IMR-90 (cell line): ENCODE measurements around the gene ANKFY1. TPM values are rescaled to one million over a fixed set of nuclear protein-coding genes. Genes with fewer than 3 reads are reported as not detected.

Experiments used
- ATAC-seq: fragments of 200-7000 bp; cut with Tn5 transposase; 2 replicates; pipeline ENCODE4 v1.9.1; 2020; ENCODE audit warnings: low read depth, mild to moderate bottlenecking, moderate library complexity
- BruUV-seq: library from RNA; stranded (reverse); fragments of 400-500 nt; replicated peaks from 2 replicates; lab custom pipeline; 2021; lab: Mats Ljungman, UMichigan
- CTCF ChIA-PET: fragments of 300-600 bp; formaldehyde crosslinking; extraction: SDS; loops from one replicate; lab custom pipeline; 2021; ENCODE audit warnings: antibody characterized with exemption; lab: Yijun Ruan, JAX
- POLR2A ChIA-PET: fragments of 300-600 bp; sonication (Branson Sonifier 250); formaldehyde crosslinking; loops from one replicate; lab custom pipeline; 2022; ENCODE audit warnings: antibody characterized with exemption; ENCODE audit not compliant: unreplicated experiment; lab: Charles Lee
- DNase-seq: peaks from one replicate; pipeline ENCODE4 v3.0.0; 2013
- H2AFZ ChIP-seq: replicated peaks from 2 replicates; pipeline ENCODE3; 2013; ENCODE audit warnings: low read length, mild to moderate bottlenecking; ENCODE audit not compliant: poor library complexity
- H2AK5ac ChIP-seq: 2 replicates; pipeline ENCODE4 v1.6.1; 2013; ENCODE audit warnings: low read depth, low read length, inconsistent platforms
- H2AK9ac ChIP-seq: replicated peaks from 2 replicates; pipeline ENCODE3; 2013; ENCODE audit warnings: mild to moderate bottlenecking, low read depth, low read length, moderate library complexity; ENCODE audit not compliant: poor library complexity
- H2BK120ac ChIP-seq: 2 replicates; pipeline ENCODE4 v1.6.1; 2013; ENCODE audit warnings: low read depth, low read length, inconsistent platforms
- H2BK15ac ChIP-seq: 3 replicates; pipeline ENCODE4 v1.6.1; 2013; ENCODE audit warnings: low read depth, low read length, inconsistent platforms
- H2BK20ac ChIP-seq: 2 replicates; pipeline ENCODE4 v1.6.1; 2013; ENCODE audit warnings: low read depth, mild to moderate bottlenecking, inconsistent platforms, low read length, moderate library complexity
- H2BK5ac ChIP-seq: 2 replicates; pipeline ENCODE4 v1.6.1; 2013; ENCODE audit warnings: mild to moderate bottlenecking, low read depth, low read length, inconsistent platforms; ENCODE audit not compliant: poor library complexity, severe bottlenecking
- H3K14ac ChIP-seq: replicated peaks from 2 replicates; pipeline ENCODE4 v1.6.1; 2013; ENCODE audit warnings: low read depth, low read length, inconsistent platforms
- H3K18ac ChIP-seq: 2 replicates; pipeline ENCODE4 v1.6.1; 2013; ENCODE audit warnings: low read depth, low read length, control low read depth
- H3K23ac ChIP-seq: 2 replicates; pipeline ENCODE4 v1.6.1; 2013; ENCODE audit warnings: low read depth, low read length, inconsistent platforms
- H3K27ac ChIP-seq: 2 replicates; pipeline ENCODE4 v1.5.1; 2013; ENCODE audit warnings: mild to moderate bottlenecking, control low read depth, low read length; ENCODE audit not compliant: insufficient read depth
- H3K27me3 ChIP-seq: 2 replicates; pipeline ENCODE4 v1.6.1; 2013; ENCODE audit warnings: low read length; ENCODE audit not compliant: control insufficient read depth, insufficient read depth
- H3K36me3 ChIP-seq: 2 replicates; pipeline ENCODE4 v1.6.1; 2013; ENCODE audit warnings: low read length, mixed read lengths; ENCODE audit not compliant: control insufficient read depth, insufficient read depth
- H3K4ac ChIP-seq: 2 replicates; pipeline ENCODE4 v1.6.1; 2013; ENCODE audit warnings: low read depth, low read length, inconsistent platforms
- H3K4me1 ChIP-seq: 2 replicates; pipeline ENCODE4 v1.6.1; 2013; ENCODE audit warnings: low read length, mixed read lengths; ENCODE audit not compliant: control insufficient read depth, insufficient read depth
- H3K4me2 ChIP-seq: 2 replicates; pipeline ENCODE4 v1.6.1; 2013; ENCODE audit warnings: low read depth, mild to moderate bottlenecking, control low read depth, low read length, moderate library complexity
- H3K4me3 ChIP-seq: 2 replicates; pipeline ENCODE4 v1.5.1; 2013; ENCODE audit warnings: low read depth, mild to moderate bottlenecking, control low read depth, low read length, moderate library complexity; ENCODE audit not compliant: insufficient read depth
- H3K56ac ChIP-seq: 2 replicates; pipeline ENCODE4 v1.6.1; 2013; ENCODE audit warnings: low read length, inconsistent platforms; ENCODE audit not compliant: insufficient read depth; ENCODE audit errors: extremely low read depth
- H3K79me1 ChIP-seq, 2 experiments: 2 replicates each; pipeline ENCODE4 v1.6.1; 2013; ENCODE audit warnings: low read length in 2 of 2, inconsistent platforms in 1 of 2, low read depth in 1 of 2
- H3K9ac ChIP-seq: 2 replicates; pipeline ENCODE4 v1.6.1; 2013; ENCODE audit warnings: low read depth, low read length, control low read depth
- H3K9me1 ChIP-seq: 2 replicates; pipeline ENCODE4 v1.6.1; 2013; ENCODE audit warnings: low read length, inconsistent platforms; ENCODE audit not compliant: insufficient read depth
- H3K9me3 ChIP-seq: 2 replicates; pipeline ENCODE4 v1.6.1; 2013; ENCODE audit warnings: low read length; ENCODE audit not compliant: control insufficient read depth, insufficient read depth
- H4K20me1 ChIP-seq: 2 replicates; pipeline ENCODE4 v1.6.1; 2013; ENCODE audit warnings: low read length, inconsistent platforms; ENCODE audit not compliant: insufficient read depth
- H4K5ac ChIP-seq: 2 replicates; pipeline ENCODE4 v1.6.1; 2013; ENCODE audit warnings: mild to moderate bottlenecking, low read depth, low read length, control low read depth
- H4K8ac ChIP-seq, 2 experiments: 2 replicates each; pipeline ENCODE4 v1.6.1; 2013; ENCODE audit warnings: low read depth in 2 of 2, low read length in 2 of 2, control low read depth in 1 of 2, inconsistent platforms in 1 of 2
- H4K91ac ChIP-seq: 2 replicates; pipeline ENCODE4 v1.6.1; 2013; ENCODE audit warnings: low read depth, low read length, inconsistent platforms; ENCODE audit not compliant: insufficient read depth
- BHLHE40 ChIP-seq: fragments of 150-350 bp; IDR thresholded peaks from 2 replicates; pipeline ENCODE4 v1.6.1; 2016; ENCODE audit warnings: mild to moderate bottlenecking, low read depth, low read length
- CHD1 ChIP-seq: IDR thresholded peaks from 2 replicates; pipeline ENCODE4 v1.6.1; 2012; ENCODE audit warnings: low read depth, low read length, improper control_type of control experiment
- FOS ChIP-seq: fragments of 150-350 bp; IDR thresholded peaks from 2 replicates; pipeline ENCODE4 v1.6.1; 2016; ENCODE audit warnings: low read depth, low read length
- MAFK ChIP-seq: IDR thresholded peaks from 2 replicates; pipeline ENCODE4 v1.6.1; 2012; ENCODE audit warnings: low read depth, low read length, improper control_type of control experiment
- NFE2L2 ChIP-seq: fragments of 150-350 bp; IDR thresholded peaks from 2 replicates; pipeline ENCODE4 v1.6.1; 2016; ENCODE audit warnings: low read depth, mild to moderate bottlenecking, low read length
- POLR2A ChIP-seq: IDR thresholded peaks from 2 replicates; pipeline ENCODE4 v1.6.1; 2012; ENCODE audit warnings: mild to moderate bottlenecking, low read depth, low read length
- SMC3 ChIP-seq: fragments of 150-350 bp; IDR thresholded peaks from 2 replicates; pipeline ENCODE4 v1.6.1; 2016; ENCODE audit warnings: low read depth, mild to moderate bottlenecking, antibody characterized with exemption, low read length, moderate library complexity
- WGBS, 2 experiments: methylation state at CpG; one replicate each; pipeline versions ENCODE4 v1.1.5 to v1.1.7; 2013; ENCODE audit warnings: missing lambda C conversion rate in 2 of 2; ENCODE audit not compliant: insufficient read length in 1 of 2; ENCODE audit errors: extremely low coverage in 2 of 2; 5-methylcytosine and 5-hydroxymethylcytosine counted together
- dilution Hi-C: fragments of 300-500 bp; cut with HindIII; formaldehyde crosslinking; loops from one replicate; pipeline ENCODE4 v1.14.3; 2018; ENCODE audit warnings: low sequenced_read_pairs; ENCODE audit not compliant: unreplicated experiment
- in situ Hi-C: fragments of 300-500 bp; cut with MboI; formaldehyde crosslinking; loops from 3 replicates; pipeline ENCODE4 v1.14.3; 2019; ENCODE audit warnings: low sequenced_read_pairs, inconsistent platforms, mixed read lengths
- intact Hi-C: fragments of 100-400 bp; cut with micrococcal nuclease; formaldehyde crosslinking; loops from 2 replicates; pipeline ENCODE4 v1.10.0; 2022
- polyA plus RNA-seq, 3 experiments: library from polyadenylated mRNA; depleted of rRNA; stranded (reverse); fragments of >200 nt; gene quantifications; 2 replicates each; pipeline ENCODE4 v1.2.3, GENCODE V29; 2012; ENCODE audit warnings: low replicate concordance in 1 of 3
- total RNA-seq: library from RNA; depleted of rRNA; stranded (reverse); fragments of >200 nt; gene quantifications from 2 replicates; pipeline ENCODE4 v1.2.3, GENCODE V29; 2012

Gene ANKFY1
- total and polyA plus RNA-seq, 2 of the 4 experiments (the other 2 are of a cell fraction) = 32.3 to 48.9 TPM

DNA sequence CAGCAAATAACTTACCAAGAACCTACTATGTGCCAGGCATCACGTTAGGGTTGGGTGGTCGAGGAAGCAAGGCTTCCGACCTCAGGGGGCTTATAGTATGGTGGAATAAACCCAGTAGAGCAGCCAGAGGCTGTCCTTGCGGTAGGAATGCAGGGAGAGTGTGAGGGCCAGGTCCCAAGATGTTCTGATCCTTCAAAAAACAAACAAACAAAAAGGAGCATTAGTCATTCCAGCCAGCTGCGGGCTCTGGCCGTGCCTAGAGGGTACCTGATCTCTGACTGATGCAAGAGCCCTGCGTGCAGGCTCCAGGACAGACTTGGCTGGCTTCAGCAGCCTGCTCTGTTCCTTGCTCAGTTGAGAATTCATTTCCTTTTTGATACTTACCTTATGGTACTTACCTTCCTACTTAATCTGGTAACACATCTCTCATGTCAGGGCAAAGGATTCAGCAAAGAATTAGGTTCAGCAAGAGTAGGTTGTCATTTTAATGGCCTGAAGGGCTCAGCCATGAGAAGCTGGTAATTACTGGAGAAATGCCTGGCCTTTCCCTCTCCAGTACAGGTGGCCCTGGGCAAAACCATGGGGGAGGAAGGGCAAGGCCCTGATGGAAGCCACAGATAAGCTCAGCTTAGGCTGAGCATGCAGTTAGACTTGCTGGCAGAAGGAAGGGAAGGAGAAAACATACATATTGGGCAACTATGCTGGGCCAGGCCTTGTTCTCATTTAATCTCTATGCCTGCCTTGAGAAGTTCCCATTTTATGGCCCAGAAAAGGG, 102.4 kb downstream of the ANKFY1 start (continued):
- TF ChIP-seq FOS (peak; percentile 70), CHD1 (no peak)

DNA sequence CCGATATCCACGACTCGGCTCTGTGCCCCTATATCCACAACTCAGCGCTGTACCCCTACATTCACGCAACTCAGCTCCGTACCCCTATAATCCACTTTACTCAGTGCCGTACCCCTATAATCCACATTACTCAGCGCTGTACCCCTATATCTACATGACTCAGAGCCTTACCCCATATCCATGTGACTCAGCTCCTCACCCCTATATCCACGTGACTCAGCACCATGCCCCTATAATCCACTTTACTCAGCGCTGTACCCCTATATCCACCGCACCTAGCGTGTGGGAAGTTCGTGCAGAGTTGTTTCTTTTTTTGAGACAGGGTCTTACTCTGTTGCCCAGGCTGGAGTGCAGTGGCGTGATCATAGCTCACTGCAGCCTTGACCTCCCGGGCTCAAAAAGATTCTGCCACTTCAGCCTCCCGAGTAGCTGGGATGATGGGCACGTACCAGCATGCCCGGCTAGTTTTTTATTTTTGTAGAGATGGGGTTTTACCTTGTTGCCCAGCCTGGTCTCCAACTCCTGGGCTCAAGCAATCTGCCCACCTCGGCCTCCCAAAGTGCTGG, 103.4 kb downstream of the ANKFY1 start:
- no peak overlapping the region for H3K56ac ChIP-seq
- POLR2A ChIA-PET = no interaction called here
- no peak for DNase-seq

More for the DNA sequence above, 103.4 kb downstream of the ANKFY1 start:
- WGBS, 2 experiments = 94% methylated on average over 8 of the region's 19 CpGs; no CpG with 5 or more reads in 1 of the 2 experiments
- H3K27me3 ChIP-seq = no peaks in the 10 kb centered on the region
- H3K14ac ChIP-seq = 0 out of 2 replicates have a peak overlapping the region, but pooled peaks have one; percentile 23
- in situ Hi-C loops (no loop called here), intact Hi-C loops (no loop called here), dilution Hi-C loops (no loop called here)
- H2AK9ac ChIP-seq = no peak overlapping the region
- no peak overlapping the region for H2BK120ac ChIP-seq
- H3K18ac ChIP-seq = no peak overlapping the region
- no peak overlapping the region for H3K27ac ChIP-seq
- H2AK5ac ChIP-seq = peak overlapping the region; percentile 78
- H3K4me2 ChIP-seq = no peak overlapping the region
- H4K8ac ChIP-seq = no peak overlapping the region; a peak in 1 of 4 replicates
- no peak for ATAC-seq
- H3K9me1 ChIP-seq = peaks cover 31% of the 10 kb centered on the region
- H2BK20ac ChIP-seq = no peak overlapping the region
- H3K4ac ChIP-seq = peak overlapping the region; percentile 42; the same call in 1 of the 2 replicates
- CTCF ChIA-PET = interaction anchor here (1.1 to 2.2 kb wide), 3 partner anchors 12 to 40 kb away, joined by 3 to 5 read pairs (median 4); partner anchors contain the start of genes CYB5D2 and ZZEF1
- no peak overlapping the region for H2BK5ac ChIP-seq
- H3K79me1 ChIP-seq = peaks cover 0 to 13% of the 10 kb centered on the region in 2 experiments; a peak in 1 of 4 replicates
- H3K36me3 ChIP-seq = peaks cover 22% of the 10 kb centered on the region
- H3K23ac ChIP-seq = peak overlapping the region; percentile 27; the same call in 1 of the 2 replicates
- no TSS peak for BruUV-seq
- peaks cover 17% of the 10 kb centered on the region for H3K4me1 ChIP-seq
- H2BK15ac ChIP-seq = peak overlapping the region; percentile 37; the same call in 1 of the 3 replicates
- H3K4me3 ChIP-seq = no peak overlapping the region
- H3K9ac ChIP-seq = no peak overlapping the region
- H4K91ac ChIP-seq = peak overlapping the region; percentile 33; the same call in 1 of the 2 replicates
- TF ChIP-seq POLR2A (no peak), NFE2L2 (no peak), MAFK (no peak), SMC3 (no peak), BHLHE40 (no peak)
- H2AFZ ChIP-seq = no peak overlapping the region
- H4K20me1 ChIP-seq = peaks cover 5% of the 10 kb centered on the region
- no peaks in the 10 kb centered on the region for H3K9me3 ChIP-seq
- no peak overlapping the region for H4K5ac ChIP-seq
